SK-N-SH treated with all-trans-retinoic acid at 6 μM for 48 hours (cell line): ENCODE results near the gene MTHFD2L.

ENCODE experiments used
- ZNF70 ChIP-seq: fragments of 450-650 bp; formaldehyde crosslinking; IDR thresholded peaks from 2 replicates; pipeline ENCODE4 v1.5.0; 2020; ENCODE audit warnings: mild to moderate bottlenecking, moderate library complexity
- TF ChIP-seq, protein P1 (sequence below): fragments of 250-450 bp; sonication (Bioruptor Pico); IDR thresholded peaks from 2 replicates; pipeline ENCODE4 v1.5.1; 2020; ENCODE audit warnings: low read depth, mild to moderate bottlenecking, moderate library complexity

GRCh38 chr4:74203467-74203866 is 45.5 kb downstream of the MTHFD2L start:
- no peak for TF ChIP-seq ZNF70 (CRISPR knock-in tag)
- TF ChIP-seq, protein P1, sequence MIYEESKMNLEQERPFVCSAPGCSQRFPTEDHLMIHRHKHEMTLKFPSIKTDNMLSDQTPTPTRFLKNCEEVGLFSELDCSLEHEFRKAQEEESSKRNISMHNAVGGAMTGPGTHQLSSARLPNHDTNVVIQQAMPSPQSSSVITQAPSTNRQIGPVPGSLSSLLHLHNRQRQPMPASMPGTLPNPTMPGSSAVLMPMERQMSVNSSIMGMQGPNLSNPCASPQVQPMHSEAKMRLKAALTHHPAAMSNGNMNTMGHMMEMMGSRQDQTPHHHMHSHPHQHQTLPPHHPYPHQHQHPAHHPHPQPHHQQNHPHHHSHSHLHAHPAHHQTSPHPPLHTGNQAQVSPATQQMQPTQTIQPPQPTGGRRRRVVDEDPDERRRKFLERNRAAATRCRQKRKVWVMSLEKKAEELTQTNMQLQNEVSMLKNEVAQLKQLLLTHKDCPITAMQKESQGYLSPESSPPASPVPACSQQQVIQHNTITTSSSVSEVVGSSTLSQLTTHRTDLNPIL = no peak
